SK-N-SH treated with all-trans-retinoic acid at 6 μM for 48 hours (cell line): ENCODE data around the gene ADRB1.

Source experiments
- ATAC-seq: fragments of 200-7000 bp; cut with Tn5 transposase; 3 replicates; pipeline ENCODE4 v1.9.1; 2020; ENCODE audit warnings: mild to moderate bottlenecking, moderate library complexity
- ARNTL ChIP-seq: fragments of 450-650 bp; formaldehyde crosslinking; IDR thresholded peaks from 2 replicates; pipeline ENCODE4 v1.5.0; 2020; ENCODE audit warnings: low read depth, mild to moderate bottlenecking, moderate library complexity, borderline replicate concordance
- BACH2 ChIP-seq: fragments of 250-450 bp; sonication (Bioruptor Pico); IDR thresholded peaks from 2 replicates; pipeline ENCODE4 v1.9.0; 2021; ENCODE audit warnings: mild to moderate bottlenecking, borderline replicate concordance
- CREB5 ChIP-seq: fragments of 250-450 bp; sonication (Bioruptor Pico); IDR thresholded peaks from 2 replicates; pipeline ENCODE4 v1.5.1; 2020; ENCODE audit warnings: low read depth, mild to moderate bottlenecking, moderate library complexity
- CSDC2 ChIP-seq: fragments of 250-450 bp; sonication (Bioruptor Pico); IDR thresholded peaks from 2 replicates; pipeline ENCODE4 v1.5.0; 2020; ENCODE audit warnings: mild to moderate bottlenecking, moderate library complexity
- CSRNP3 ChIP-seq: fragments of 250-450 bp; sonication (Bioruptor Pico); IDR thresholded peaks from 2 replicates; pipeline ENCODE4 v1.5.1; 2021; ENCODE audit warnings: mild to moderate bottlenecking, moderate library complexity
- ESRRG ChIP-seq: fragments of 250-450 bp; sonication (Bioruptor Pico); IDR thresholded peaks from 2 replicates; pipeline ENCODE4 v1.6.1; 2021; ENCODE audit warnings: mild to moderate bottlenecking
- GLIS3 ChIP-seq: fragments of 250-450 bp; sonication (Bioruptor Pico); IDR thresholded peaks from 2 replicates; pipeline ENCODE4 v1.5.0; 2020; ENCODE audit warnings: mild to moderate bottlenecking, moderate library complexity
- ISL1 ChIP-seq: fragments of 250-450 bp; sonication (Bioruptor Pico); IDR thresholded peaks from 2 replicates; pipeline ENCODE4 v2.1.2; 2022; ENCODE audit warnings: mild to moderate bottlenecking, moderate library complexity
- OSR1 ChIP-seq: fragments of 250-450 bp; sonication (Bioruptor Pico); IDR thresholded peaks from 2 replicates; pipeline ENCODE4 v1.8.0; 2022; ENCODE audit warnings: moderate library complexity, mild to moderate bottlenecking, inconsistent platforms
- PATZ1 ChIP-seq: fragments of 250-450 bp; sonication (Bioruptor Pico); IDR thresholded peaks from 2 replicates; pipeline ENCODE4 v1.8.0; 2020; ENCODE audit warnings: mild to moderate bottlenecking, moderate library complexity, borderline replicate concordance
- PPARA ChIP-seq: fragments of 250-450 bp; sonication (Bioruptor Pico); IDR thresholded peaks from 2 replicates; pipeline ENCODE4 v1.5.0; 2020; ENCODE audit warnings: mild to moderate bottlenecking, borderline replicate concordance
- RARB ChIP-seq: fragments of 250-450 bp; sonication (Bioruptor Pico); IDR thresholded peaks from 2 replicates; pipeline ENCODE4 v1.8.0; 2021; ENCODE audit warnings: mild to moderate bottlenecking, moderate library complexity
- SNAI2 ChIP-seq: fragments of 250-450 bp; sonication (Bioruptor Pico); IDR thresholded peaks from 2 replicates; pipeline ENCODE4 v1.5.0; 2020; ENCODE audit warnings: mild to moderate bottlenecking, moderate library complexity
- TOX ChIP-seq: fragments of 250-450 bp; sonication (Bioruptor Pico); IDR thresholded peaks from 2 replicates; pipeline ENCODE4 v1.8.0; 2021; ENCODE audit warnings: mild to moderate bottlenecking, moderate library complexity, borderline replicate concordance
- TSHZ2 ChIP-seq: fragments of 250-450 bp; sonication (Bioruptor Pico); IDR thresholded peaks from 2 replicates; pipeline ENCODE4 v1.5.0; 2020; ENCODE audit warnings: mild to moderate bottlenecking, moderate library complexity
- ZC3H10 ChIP-seq: fragments of 250-450 bp; sonication (Bioruptor Pico); IDR thresholded peaks from 2 replicates; pipeline ENCODE4 v1.5.1; 2021; ENCODE audit warnings: mild to moderate bottlenecking, moderate library complexity
- ZFP3 ChIP-seq: fragments of 250-450 bp; sonication (Bioruptor Pico); IDR thresholded peaks from 2 replicates; pipeline ENCODE4 v1.5.0; 2020; ENCODE audit warnings: mild to moderate bottlenecking, moderate library complexity
- ZFP30 ChIP-seq: fragments of 450-650 bp; formaldehyde crosslinking; IDR thresholded peaks from 2 replicates; pipeline ENCODE4 v1.5.0; 2022; ENCODE audit warnings: mild to moderate bottlenecking, moderate library complexity
- ZNF565 ChIP-seq: fragments of 450-650 bp; formaldehyde crosslinking; conservative IDR thresholded peaks from 2 replicates; pipeline ENCODE4 v1.5.0; 2020; ENCODE audit warnings: low read depth, mild to moderate bottlenecking, moderate library complexity
- ZNF70 ChIP-seq: fragments of 450-650 bp; formaldehyde crosslinking; IDR thresholded peaks from 2 replicates; pipeline ENCODE4 v1.5.0; 2020; ENCODE audit warnings: mild to moderate bottlenecking, moderate library complexity
- ZNF8 ChIP-seq: fragments of 450-650 bp; formaldehyde crosslinking; IDR thresholded peaks from 2 replicates; pipeline ENCODE4 v1.5.0; 2020; ENCODE audit warnings: mild to moderate bottlenecking, moderate library complexity

Gene ADRB1

GRCh38 chr10:114031073-114031972, 12.3 kb upstream of the ADRB1 start:
- no peak for TF ChIP-seq ARNTL
- TF ChIP-seq TOX (CRISPR knock-in tag), result no peak
- TF ChIP-seq OSR1, result no peak
- no peak for TF ChIP-seq ZFP3
- TF ChIP-seq SNAI2 (CRISPR knock-in tag), result no peak
- TF ChIP-seq PATZ1 (CRISPR knock-in tag), result no peak
- TF ChIP-seq BACH2 (CRISPR knock-in tag), result no peak
- no peak for TF ChIP-seq RARB (CRISPR knock-in tag)
- no peak for TF ChIP-seq GLIS3
- no peak for TF ChIP-seq CREB5 (CRISPR knock-in tag)
- TF ChIP-seq TSHZ2, result no peak
- ATAC-seq, result no peak

- no peak for TF ChIP-seq ZNF8 (CRISPR knock-in tag)
- no peak for TF ChIP-seq TOX (CRISPR knock-in tag)
- no peak for TF ChIP-seq ESRRG (CRISPR knock-in tag)
- no peak for TF ChIP-seq RARB (CRISPR knock-in tag)
- TF ChIP-seq OSR1, result no peak
- no peak for TF ChIP-seq ZNF70 (CRISPR knock-in tag)
- no peak for TF ChIP-seq PATZ1 (CRISPR knock-in tag)
- no peak for TF ChIP-seq CREB5 (CRISPR knock-in tag)
- TF ChIP-seq ZC3H10, result no peak
- TF ChIP-seq ZFP30 (CRISPR knock-in tag), result no peak
- TF ChIP-seq CSDC2 (CRISPR knock-in tag), result no peak
- no peak for TF ChIP-seq BACH2 (CRISPR knock-in tag)
- no peak for ATAC-seq
Observed at GRCh38 chr10:114033566-114033965, 10.1 kb upstream of the ADRB1 start.

- no peak for TF ChIP-seq PPARA
- TF ChIP-seq ZNF565 (CRISPR knock-in tag), result no peak
- TF ChIP-seq ZFP30 (CRISPR knock-in tag), result no peak
- no peak for TF ChIP-seq CREB5 (CRISPR knock-in tag)
- TF ChIP-seq BACH2 (CRISPR knock-in tag), result no peak
- TF ChIP-seq OSR1, result no peak
- TF ChIP-seq ISL1 (CRISPR knock-in tag), result no peak
- no peak for TF ChIP-seq RARB (CRISPR knock-in tag)
- TF ChIP-seq CSRNP3, result no peak
- no peak for TF ChIP-seq ZFP3
- TF ChIP-seq TOX (CRISPR knock-in tag), result no peak
- no peak for TF ChIP-seq ESRRG (CRISPR knock-in tag)
- TF ChIP-seq CSDC2 (CRISPR knock-in tag), result no peak
- ATAC-seq, result no peak
Observed at GRCh38 chr10:114034923-114035645, 8.6 kb upstream of the ADRB1 start.
